Measurements from ENCODE around the gene UBE2F.
A peak's percentile ranks its signal among the peaks of the same experiment; 100 is the strongest.
"Not testable (repeated sequence)": the region's sequence is repeated elsewhere in the genome, so short reads cannot be mapped to it uniquely, and the experiment has no call there.

UBE2F gene

DNA sequence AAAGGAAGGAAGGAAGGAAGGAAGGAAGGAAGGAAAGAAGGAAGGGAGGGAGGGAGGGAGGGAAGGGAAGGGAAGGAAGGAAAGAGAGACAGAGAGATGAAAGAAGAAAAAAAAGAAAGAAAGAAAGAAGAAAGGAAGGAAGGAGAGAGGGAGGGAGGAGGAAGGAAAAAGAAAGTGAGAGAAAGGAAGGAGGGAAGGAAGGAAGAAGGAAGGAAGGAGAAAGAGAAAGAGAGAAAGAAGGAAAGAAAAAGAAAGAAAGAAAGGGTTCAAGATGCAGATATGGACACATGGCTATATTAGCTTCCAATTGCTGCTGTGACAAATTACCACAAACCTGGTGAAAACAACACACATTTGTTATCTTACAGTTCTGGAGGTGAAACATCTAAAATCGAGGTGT lies 20.4 kb upstream of the UBE2F start:
- DNase-seq (ENCODE audit: low read depth) = no peak
- H3K9ac ChIP-seq (ENCODE audit: low read length) = no peak overlapping the region
- peaks cover 3% of the 10 kb centered on the region for H3K27me3 ChIP-seq (replicated peaks; ENCODE audit: control insufficient read depth, insufficient read depth, low read length)
- no peaks in the 10 kb centered on the region for H3K36me3 ChIP-seq (ENCODE audit: control insufficient read depth, insufficient read depth, low read length, severe bottlenecking)
- H3K4me3 ChIP-seq (ENCODE audit: low read length) = no peak overlapping the region
- H3K9me3 ChIP-seq (ENCODE audit: control insufficient read depth, low read length) = peaks cover 10% of the 10 kb centered on the region
- no peaks in the 10 kb centered on the region for H3K4me1 ChIP-seq (ENCODE audit: control insufficient read depth, insufficient read depth, low read length)

DNA sequence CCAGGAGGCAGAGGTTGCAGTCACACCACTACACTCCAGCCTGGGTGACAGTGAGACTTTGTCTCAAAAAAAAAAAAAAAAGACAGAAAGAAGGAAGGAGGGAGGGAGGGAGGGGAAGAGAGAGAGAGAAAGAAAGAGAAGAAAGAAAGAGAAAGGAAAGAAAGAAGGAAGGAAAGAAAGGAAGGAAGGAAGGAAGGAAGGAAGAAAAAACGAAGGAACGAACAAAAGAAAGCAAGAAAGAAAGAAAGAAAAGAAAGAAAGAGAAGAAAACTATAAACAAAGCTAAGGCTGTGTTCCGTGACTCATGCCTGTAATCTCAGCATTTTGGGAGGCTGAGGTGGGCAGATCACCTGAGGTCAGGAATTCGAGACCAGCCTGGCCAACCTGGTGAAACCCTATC lies 15.5 kb upstream of the UBE2F start:
- H3K9ac ChIP-seq (ENCODE audit: low read length); H3K9me3 ChIP-seq (ENCODE audit: control insufficient read depth, low read length); H3K4me3 ChIP-seq (ENCODE audit: low read length); DNase-seq (ENCODE audit: low read depth); H3K4me1 ChIP-seq (ENCODE audit: control insufficient read depth, insufficient read depth, low read length); H3K36me3 ChIP-seq (ENCODE audit: control insufficient read depth, insufficient read depth, low read length, severe bottlenecking): not testable (repeated sequence)
- peaks cover 13% of the 10 kb centered on the region for H3K27me3 ChIP-seq (replicated peaks; ENCODE audit: control insufficient read depth, insufficient read depth, low read length)

GRCh38 chr2:237951878-237952277 lies 14.9 kb upstream of the UBE2F start:
- no peaks in the 10 kb centered on the region for H3K9me3 ChIP-seq (ENCODE audit: control insufficient read depth, low read length)
- no peak overlapping the region for H3K9ac ChIP-seq (ENCODE audit: low read length)
- no peak overlapping the region for H3K4me3 ChIP-seq (ENCODE audit: low read length)
- no peaks in the 10 kb centered on the region for H3K4me1 ChIP-seq (ENCODE audit: control insufficient read depth, insufficient read depth, low read length)
- H3K36me3 ChIP-seq (ENCODE audit: control insufficient read depth, insufficient read depth, low read length, severe bottlenecking) = no peaks in the 10 kb centered on the region
- H3K27me3 ChIP-seq (replicated peaks; ENCODE audit: control insufficient read depth, insufficient read depth, low read length) = peaks cover 13% of the 10 kb centered on the region
- DNase-seq (ENCODE audit: low read depth) = no peak

DNA sequence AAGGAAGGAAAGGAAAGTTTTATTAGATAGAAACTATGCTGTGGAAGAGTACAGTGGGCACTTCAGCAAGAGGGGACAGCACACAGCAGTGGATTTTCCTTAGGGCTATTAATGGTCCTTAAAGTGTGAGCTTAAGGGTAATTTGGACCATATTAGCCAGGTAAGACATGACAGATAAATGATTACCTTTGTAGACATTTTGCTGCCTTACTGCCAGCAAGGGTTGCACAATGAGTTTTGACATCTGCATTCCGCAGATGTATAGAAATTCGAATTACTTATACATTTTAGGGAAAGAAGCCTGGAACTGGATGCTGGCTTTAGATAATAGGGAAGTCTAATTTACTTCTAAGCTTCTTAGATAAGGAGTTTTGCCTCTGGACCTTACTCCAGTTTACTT lies 14.0 kb upstream of the UBE2F start:
- no peaks in the 10 kb centered on the region for H3K9me3 ChIP-seq (ENCODE audit: control insufficient read depth, low read length)
- H3K4me3 ChIP-seq (ENCODE audit: low read length) = no peak overlapping the region
- no peaks in the 10 kb centered on the region for H3K4me1 ChIP-seq (ENCODE audit: control insufficient read depth, insufficient read depth, low read length)
- H3K36me3 ChIP-seq (ENCODE audit: control insufficient read depth, insufficient read depth, low read length, severe bottlenecking) = no peaks in the 10 kb centered on the region
- no peak overlapping the region for H3K9ac ChIP-seq (ENCODE audit: low read length)
- peaks cover 13% of the 10 kb centered on the region for H3K27me3 ChIP-seq (replicated peaks; ENCODE audit: control insufficient read depth, insufficient read depth, low read length)
- DNase-seq (ENCODE audit: low read depth) = no peak

GRCh38 chr2:237955640-237956401 lies 11.0 kb upstream of the UBE2F start:
- Histone ChIP-seq H3K36me3 (ENCODE audit: control insufficient read depth, insufficient read depth, low read length, severe bottlenecking) (no peaks in the 10 kb centered on the region), H3K9ac (ENCODE audit: low read length) (no peak overlapping the region), H3K4me3 (ENCODE audit: low read length) (peak overlapping the region; percentile 50), H3K4me1 (ENCODE audit: control insufficient read depth, insufficient read depth, low read length) (no peaks in the 10 kb centered on the region), H3K27me3 (replicated peaks; ENCODE audit: control insufficient read depth, insufficient read depth, low read length) (peaks cover 13% of the 10 kb centered on the region), H3K9me3 (ENCODE audit: control insufficient read depth, low read length) (no peaks in the 10 kb centered on the region)
- DNase-seq (ENCODE audit: low read depth) = peak; percentile 42

GRCh38 chr2:237956402-237956736 lies 10.4 kb upstream of the UBE2F start:
- peaks cover 2% of the 10 kb centered on the region for H3K9me3 ChIP-seq (ENCODE audit: control insufficient read depth, low read length)
- H3K4me1 ChIP-seq (ENCODE audit: control insufficient read depth, insufficient read depth, low read length) = no peaks in the 10 kb centered on the region
- DNase-seq (ENCODE audit: low read depth) = no peak
- H3K27me3 ChIP-seq (replicated peaks; ENCODE audit: control insufficient read depth, insufficient read depth, low read length) = peaks cover 13% of the 10 kb centered on the region
- H3K9ac ChIP-seq (ENCODE audit: low read length) = no peak overlapping the region
- H3K4me3 ChIP-seq (ENCODE audit: low read length) = peak overlapping the region; percentile 50
- H3K36me3 ChIP-seq (ENCODE audit: control insufficient read depth, insufficient read depth, low read length, severe bottlenecking) = no peaks in the 10 kb centered on the region

DNA sequence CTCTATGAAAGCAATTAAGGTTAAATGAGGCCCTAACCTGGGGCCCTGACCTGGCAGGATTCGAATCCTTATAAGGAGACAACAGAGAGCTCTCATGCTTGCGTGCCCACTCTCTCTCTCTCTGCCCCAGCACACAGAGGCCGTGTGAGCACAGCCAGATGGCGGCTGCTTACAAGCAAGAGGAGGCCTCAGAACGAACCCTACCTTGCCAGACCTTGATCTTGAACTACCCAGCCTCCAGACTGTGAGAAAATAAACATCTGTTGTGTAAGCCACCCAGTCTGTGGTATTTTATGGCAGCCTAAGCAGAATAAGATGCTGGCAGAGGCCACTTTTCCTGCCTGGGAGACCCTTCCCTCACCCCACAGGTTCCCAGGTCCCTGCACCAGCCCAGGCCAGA lies 5.2 kb upstream of the UBE2F start:
- peaks cover 10% of the 10 kb centered on the region for H3K4me1 ChIP-seq (ENCODE audit: control insufficient read depth, insufficient read depth, low read length)
- H3K27me3 ChIP-seq (replicated peaks; ENCODE audit: control insufficient read depth, insufficient read depth, low read length) = no peaks in the 10 kb centered on the region
- no peak overlapping the region for H3K4me3 ChIP-seq (ENCODE audit: low read length)
- no peaks in the 10 kb centered on the region for H3K36me3 ChIP-seq (ENCODE audit: control insufficient read depth, insufficient read depth, low read length, severe bottlenecking)
- no peak for DNase-seq (ENCODE audit: low read depth)
- peaks cover 20% of the 10 kb centered on the region for H3K9me3 ChIP-seq (ENCODE audit: control insufficient read depth, low read length)
- no peak overlapping the region for H3K9ac ChIP-seq (ENCODE audit: low read length)

DNA sequence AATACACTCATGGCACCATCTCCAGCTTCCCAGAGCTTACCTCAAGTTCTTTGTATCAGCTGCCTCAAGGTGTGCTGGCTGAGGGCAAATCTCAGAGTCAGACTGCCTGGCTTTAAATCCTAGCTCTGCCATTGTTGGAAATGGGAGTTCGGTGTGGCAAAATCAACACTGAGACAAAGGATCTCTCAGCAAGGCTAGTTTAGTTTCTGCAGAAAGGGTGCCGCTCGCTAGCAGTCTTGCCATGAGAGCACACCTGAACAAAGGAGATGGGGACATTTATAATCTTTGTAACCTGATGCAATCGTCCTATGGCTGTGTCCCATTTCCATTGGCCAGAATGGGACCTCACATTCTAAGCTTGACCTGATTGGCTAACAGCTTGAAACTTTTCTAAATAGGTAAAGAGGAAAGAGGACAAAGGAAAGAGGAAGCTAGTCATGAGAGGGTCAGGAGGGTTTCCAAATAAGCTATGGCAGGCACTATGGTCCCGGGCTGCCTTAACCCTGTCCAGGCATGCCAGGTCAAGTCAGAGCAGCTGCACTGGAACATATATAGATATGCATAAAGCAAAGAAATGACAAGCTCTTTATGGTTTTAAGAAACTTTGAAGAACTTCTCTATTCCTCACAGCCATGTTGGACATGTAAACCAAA lies 4.3 kb upstream of the UBE2F start:
- Histone ChIP-seq H3K4me3 (ENCODE audit: low read length) (no peak overlapping the region), H3K4me1 (ENCODE audit: control insufficient read depth, insufficient read depth, low read length) (peaks cover 10% of the 10 kb centered on the region), H3K36me3 (ENCODE audit: control insufficient read depth, insufficient read depth, low read length, severe bottlenecking) (no peaks in the 10 kb centered on the region), H3K9ac (ENCODE audit: low read length) (no peak overlapping the region), H3K27me3 (replicated peaks; ENCODE audit: control insufficient read depth, insufficient read depth, low read length) (no peaks in the 10 kb centered on the region), H3K9me3 (ENCODE audit: control insufficient read depth, low read length) (peaks cover 20% of the 10 kb centered on the region)
- no peak for DNase-seq (ENCODE audit: low read depth)

- not testable (repeated sequence) for H3K4me3 ChIP-seq (ENCODE audit: low read length); H3K27me3 ChIP-seq (replicated peaks; ENCODE audit: control insufficient read depth, insufficient read depth, low read length); H3K36me3 ChIP-seq (ENCODE audit: control insufficient read depth, insufficient read depth, low read length, severe bottlenecking); DNase-seq (ENCODE audit: low read depth); H3K9ac ChIP-seq (ENCODE audit: low read length)
- H3K4me1 ChIP-seq (ENCODE audit: control insufficient read depth, insufficient read depth, low read length) = peaks cover 20% of the 10 kb centered on the region
- H3K9me3 ChIP-seq (ENCODE audit: control insufficient read depth, low read length) = peaks cover 20% of the 10 kb centered on the region
These were observed 3.3 kb upstream of the UBE2F start for GRCh38 chr2:237963490-237963991.

- Histone ChIP-seq H3K9me3 (ENCODE audit: control insufficient read depth, low read length) (peaks cover 20% of the 10 kb centered on the region), H3K9ac (ENCODE audit: low read length) (no peak overlapping the region), H3K4me3 (ENCODE audit: low read length) (no peak overlapping the region), H3K36me3 (ENCODE audit: control insufficient read depth, insufficient read depth, low read length, severe bottlenecking) (no peaks in the 10 kb centered on the region), H3K4me1 (ENCODE audit: control insufficient read depth, insufficient read depth, low read length) (peaks cover 26% of the 10 kb centered on the region), H3K27me3 (replicated peaks; ENCODE audit: control insufficient read depth, insufficient read depth, low read length) (no peaks in the 10 kb centered on the region)
- no peak for DNase-seq (ENCODE audit: low read depth)
These were observed 2.6 kb upstream of the UBE2F start for GRCh38 chr2:237964194-237964577.

GRCh38 chr2:237964578-237965404 lies 2.0 kb upstream of the UBE2F start:
- H3K4me1 ChIP-seq (ENCODE audit: control insufficient read depth, insufficient read depth, low read length) = peaks cover 32% of the 10 kb centered on the region
- no peak overlapping the region for H3K4me3 ChIP-seq (ENCODE audit: low read length)
- H3K36me3 ChIP-seq (ENCODE audit: control insufficient read depth, insufficient read depth, low read length, severe bottlenecking) = no peaks in the 10 kb centered on the region

More at GRCh38 chr2:237964578-237965404, 2.0 kb upstream of the UBE2F start:
- Histone ChIP-seq H3K9ac (ENCODE audit: low read length) (no peak overlapping the region), H3K27me3 (replicated peaks; ENCODE audit: control insufficient read depth, insufficient read depth, low read length) (no peaks in the 10 kb centered on the region), H3K9me3 (ENCODE audit: control insufficient read depth, low read length) (peaks cover 20% of the 10 kb centered on the region)
- no peak for DNase-seq (ENCODE audit: low read depth)
